ENCODE measurements around the gene C3orf20.

Gene C3orf20

GRCh38 chr3:14627815-14628214, 47.1 kb upstream of the C3orf20 start:
- ATAC-seq, result no peak
- TF ChIP-seq ZFP3 (CRISPR knock-in tag; IDR thresholded peaks at IDR 0.05) (no peak), PPARA (CRISPR knock-in tag; IDR thresholded peaks at IDR 0.05; ENCODE audit: borderline replicate concordance) (no peak), ISL1 (CRISPR knock-in tag; IDR thresholded peaks at IDR 0.05) (no peak), CSRNP3 (CRISPR knock-in tag; IDR thresholded peaks at IDR 0.05) (no peak), TCF4 (CRISPR knock-in tag; IDR thresholded peaks at IDR 0.05; ENCODE audit: borderline replicate concordance) (no peak), ZFP30 (CRISPR knock-in tag; IDR thresholded peaks at IDR 0.05) (no peak)

DNA sequence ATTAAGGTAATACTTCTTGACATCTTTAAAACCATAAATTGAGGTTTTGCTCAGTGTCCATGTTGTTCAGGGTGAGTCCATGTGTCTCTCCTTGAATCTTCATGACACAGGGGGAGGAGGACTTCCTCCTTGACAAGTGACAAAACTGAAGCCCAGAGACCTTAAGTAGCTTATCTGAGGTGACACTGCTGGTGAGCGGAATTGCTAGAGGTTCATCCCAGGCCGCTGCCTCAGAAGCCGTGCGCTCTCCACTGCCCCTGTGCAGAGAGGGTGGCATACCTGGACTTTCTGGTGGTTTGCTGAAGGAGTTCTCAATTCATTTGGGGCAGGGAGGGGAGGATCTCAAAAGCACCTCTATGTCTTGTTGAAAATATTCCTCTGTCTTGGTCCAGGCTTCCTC, 46.5 kb upstream of the C3orf20 start:
- TF ChIP-seq ZFP30 (CRISPR knock-in tag; IDR thresholded peaks at IDR 0.05), result no peak
- TF ChIP-seq TCF4 (CRISPR knock-in tag; IDR thresholded peaks at IDR 0.05; ENCODE audit: borderline replicate concordance), result no peak
- TF ChIP-seq ZFP3 (CRISPR knock-in tag; IDR thresholded peaks at IDR 0.05), result no peak
- TF ChIP-seq, protein P1, sequence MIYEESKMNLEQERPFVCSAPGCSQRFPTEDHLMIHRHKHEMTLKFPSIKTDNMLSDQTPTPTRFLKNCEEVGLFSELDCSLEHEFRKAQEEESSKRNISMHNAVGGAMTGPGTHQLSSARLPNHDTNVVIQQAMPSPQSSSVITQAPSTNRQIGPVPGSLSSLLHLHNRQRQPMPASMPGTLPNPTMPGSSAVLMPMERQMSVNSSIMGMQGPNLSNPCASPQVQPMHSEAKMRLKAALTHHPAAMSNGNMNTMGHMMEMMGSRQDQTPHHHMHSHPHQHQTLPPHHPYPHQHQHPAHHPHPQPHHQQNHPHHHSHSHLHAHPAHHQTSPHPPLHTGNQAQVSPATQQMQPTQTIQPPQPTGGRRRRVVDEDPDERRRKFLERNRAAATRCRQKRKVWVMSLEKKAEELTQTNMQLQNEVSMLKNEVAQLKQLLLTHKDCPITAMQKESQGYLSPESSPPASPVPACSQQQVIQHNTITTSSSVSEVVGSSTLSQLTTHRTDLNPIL (CRISPR knock-in tag; IDR thresholded peaks at IDR 0.05; ENCODE audit: low read depth), result no peak
- no peak for ATAC-seq

- ATAC-seq, result no peak
- TF ChIP-seq ISL1 (CRISPR knock-in tag; IDR thresholded peaks at IDR 0.05) (no peak), CSDC2 (CRISPR knock-in tag; IDR thresholded peaks at IDR 0.05) (no peak), RARB (CRISPR knock-in tag; IDR thresholded peaks at IDR 0.05) (no peak)
Measured at GRCh38 chr3:14630404-14631100, 44.4 kb upstream of the C3orf20 start.

- ATAC-seq, result no peak
- TF ChIP-seq, protein P1 (CRISPR knock-in tag; IDR thresholded peaks at IDR 0.05; ENCODE audit: low read depth), result no peak
- no peak for TF ChIP-seq ZC3H10 (CRISPR knock-in tag; IDR thresholded peaks at IDR 0.05)
- no peak for TF ChIP-seq ESRRG (CRISPR knock-in tag; IDR thresholded peaks at IDR 0.05)
- TF ChIP-seq ZFP30 (CRISPR knock-in tag; IDR thresholded peaks at IDR 0.05), result no peak
Measured at GRCh38 chr3:14631101-14631497, 43.8 kb upstream of the C3orf20 start.

DNA sequence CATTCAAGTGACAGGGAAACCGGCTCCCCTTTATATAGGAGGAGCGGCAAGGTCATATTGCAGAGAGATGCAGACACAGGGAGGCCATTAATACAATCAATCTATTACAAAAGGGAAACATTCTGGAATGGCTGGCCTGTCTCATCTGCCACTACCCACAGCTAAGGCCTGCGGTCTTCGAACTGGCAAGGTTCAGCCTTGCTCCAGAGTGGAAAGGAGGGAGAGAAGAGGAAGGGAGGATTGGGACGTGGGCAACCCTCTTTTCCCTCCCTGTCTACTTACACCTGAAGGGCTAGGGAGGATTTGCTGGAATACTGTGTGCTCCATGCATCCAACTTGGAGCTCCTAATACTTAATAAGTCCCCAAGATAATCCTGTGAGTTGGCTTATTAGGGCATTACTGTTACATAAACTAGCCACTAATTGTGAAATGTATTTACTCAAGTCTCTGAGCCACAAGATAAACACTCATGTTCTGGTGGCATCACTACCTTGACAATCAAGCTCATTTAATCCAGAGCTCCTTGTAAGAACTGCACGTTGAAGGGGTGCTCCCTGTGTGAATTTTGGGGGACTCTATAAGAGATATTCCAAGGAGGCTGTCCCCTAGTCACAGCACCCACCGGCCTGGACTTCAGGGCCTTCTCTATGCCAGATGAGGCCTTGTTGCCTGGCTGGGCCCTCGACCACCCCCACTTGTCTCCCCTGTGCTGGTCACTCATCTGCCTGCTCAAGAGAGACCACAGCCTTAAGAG, 43.1 kb upstream of the C3orf20 start:
- no peak for ATAC-seq
- TF ChIP-seq, protein P1 (CRISPR knock-in tag; IDR thresholded peaks at IDR 0.05; ENCODE audit: low read depth), result no peak
- TF ChIP-seq ZC3H10 (CRISPR knock-in tag; IDR thresholded peaks at IDR 0.05), result no peak
- no peak for TF ChIP-seq ISL1 (CRISPR knock-in tag; IDR thresholded peaks at IDR 0.05)
- TF ChIP-seq TOX (CRISPR knock-in tag; IDR thresholded peaks at IDR 0.05; ENCODE audit: borderline replicate concordance), result no peak
- TF ChIP-seq CSDC2 (CRISPR knock-in tag; IDR thresholded peaks at IDR 0.05), result no peak
- TF ChIP-seq RARB (CRISPR knock-in tag; IDR thresholded peaks at IDR 0.05), result no peak
- TF ChIP-seq GLIS3 (CRISPR knock-in tag; IDR thresholded peaks at IDR 0.05), result no peak
- TF ChIP-seq PATZ1 (CRISPR knock-in tag; IDR thresholded peaks at IDR 0.05; ENCODE audit: borderline replicate concordance), result no peak
- TF ChIP-seq ESRRG (CRISPR knock-in tag; IDR thresholded peaks at IDR 0.05), result no peak
